HEK293 (cell line): ENCODE measurements around the gene C18orf32.

Source experiments
- KLF1 ChIP-seq: fragments of 450-650 bp; formaldehyde crosslinking; IDR thresholded peaks from 2 replicates; pipeline ENCODE4 v1.5.1; 2016; ENCODE audit warnings: missing biosample characterization, missing genetic modification characterization
- KLF10 ChIP-seq: fragments of 450-650 bp; IDR thresholded peaks from 2 replicates; pipeline ENCODE4 v1.5.1; 2018; ENCODE audit warnings: missing biosample characterization, mild to moderate bottlenecking, missing genetic modification characterization
- SALL2 ChIP-seq: fragments of 450-650 bp; formaldehyde crosslinking; IDR thresholded peaks from 2 replicates; pipeline ENCODE4 v1.5.0; 2017; ENCODE audit warnings: missing biosample characterization, mild to moderate bottlenecking, missing genetic modification characterization, borderline replicate concordance
- SCRT2 ChIP-seq: fragments of 450-650 bp; formaldehyde crosslinking; IDR thresholded peaks from 2 replicates; pipeline ENCODE4 v1.5.1; 2016; ENCODE audit warnings: missing biosample characterization, missing genetic modification characterization
- YY1 ChIP-seq: fragments of 450-650 bp; formaldehyde crosslinking; IDR thresholded peaks from 2 replicates; pipeline ENCODE4 v1.5.1; 2018; ENCODE audit warnings: missing biosample characterization, missing genetic modification characterization
- ZFHX2 ChIP-seq: fragments of 450-650 bp; formaldehyde crosslinking; conservative IDR thresholded peaks from 2 replicates; pipeline ENCODE4 v1.5.1; 2016; ENCODE audit warnings: missing biosample characterization, missing genetic modification characterization
- ZFP41 ChIP-seq: fragments of 450-650 bp; formaldehyde crosslinking; IDR thresholded peaks from 2 replicates; pipeline ENCODE4 v1.5.1; 2016; ENCODE audit warnings: missing biosample characterization, missing genetic modification characterization, borderline replicate concordance
- ZNF114 ChIP-seq: fragments of 450-650 bp; formaldehyde crosslinking; IDR thresholded peaks from 2 replicates; pipeline ENCODE4 v1.5.0; 2017; ENCODE audit warnings: missing biosample characterization, missing genetic modification characterization
- ZNF211 ChIP-seq: fragments of 450-650 bp; formaldehyde crosslinking; IDR thresholded peaks from 2 replicates; pipeline ENCODE4 v1.5.1; 2016; ENCODE audit warnings: low read depth, missing biosample characterization, missing genetic modification characterization
- ZNF311 ChIP-seq: fragments of 450-650 bp; formaldehyde crosslinking; IDR thresholded peaks from 2 replicates; pipeline ENCODE4 v1.5.1; 2017; ENCODE audit warnings: missing biosample characterization, missing genetic modification characterization, borderline replicate concordance
- ZNF324 ChIP-seq: fragments of 450-650 bp; formaldehyde crosslinking; IDR thresholded peaks from 2 replicates; pipeline ENCODE4 v1.5.1; 2016; ENCODE audit warnings: missing biosample characterization, missing genetic modification characterization
- ZNF433 ChIP-seq: fragments of 450-650 bp; formaldehyde crosslinking; IDR thresholded peaks from 2 replicates; pipeline ENCODE4 v1.5.1; 2016; ENCODE audit warnings: missing biosample characterization, missing genetic modification characterization, low read depth
- ZNF530 ChIP-seq: fragments of 450-650 bp; formaldehyde crosslinking; IDR thresholded peaks from 2 replicates; pipeline ENCODE4 v1.5.1; 2016; ENCODE audit warnings: low read depth, missing biosample characterization, missing genetic modification characterization
- ZNF843 ChIP-seq: fragments of 450-650 bp; formaldehyde crosslinking; IDR thresholded peaks from 2 replicates; pipeline ENCODE4 v1.5.1; 2016; ENCODE audit warnings: missing biosample characterization, missing genetic modification characterization
- TF ChIP-seq, protein P1 (sequence below): fragments of 450-650 bp; formaldehyde crosslinking; IDR thresholded peaks from 2 replicates; pipeline ENCODE4 v1.5.1; 2016; ENCODE audit warnings: missing biosample characterization, missing genetic modification characterization
- TF ChIP-seq, protein P2 (sequence below): fragments of 450-650 bp; formaldehyde crosslinking; IDR thresholded peaks from 2 replicates; pipeline ENCODE4 v1.5.1; 2016; ENCODE audit warnings: missing biosample characterization, missing genetic modification characterization
- TF ChIP-seq, protein P3 (sequence below): fragments of 450-650 bp; formaldehyde crosslinking; IDR thresholded peaks from 2 replicates; pipeline ENCODE4 v1.5.1; 2016; ENCODE audit warnings: missing biosample characterization, missing genetic modification characterization
- TF ChIP-seq, protein P4 (sequence below): fragments of 450-650 bp; formaldehyde crosslinking; IDR thresholded peaks from 2 replicates; pipeline ENCODE4 v1.5.1; 2016; ENCODE audit warnings: missing biosample characterization, missing genetic modification characterization
- TF ChIP-seq, protein P5 (sequence below): fragments of 450-650 bp; formaldehyde crosslinking; IDR thresholded peaks from 2 replicates; pipeline ENCODE4 v1.5.1; 2017; ENCODE audit warnings: missing biosample characterization, mild to moderate bottlenecking, missing genetic modification characterization, moderate library complexity
- TF ChIP-seq, protein P6 (sequence below): fragments of 450-650 bp; formaldehyde crosslinking; IDR thresholded peaks from 2 replicates; pipeline ENCODE4 v1.5.1; 2016; ENCODE audit warnings: missing biosample characterization, missing genetic modification characterization, borderline replicate concordance
- TF ChIP-seq, protein P7 (sequence below): fragments of 450-650 bp; formaldehyde crosslinking; IDR thresholded peaks from 2 replicates; pipeline ENCODE4 v1.5.1; 2016; ENCODE audit warnings: missing biosample characterization, missing genetic modification characterization, borderline replicate concordance
- TF ChIP-seq, protein P8 (sequence below): fragments of 450-650 bp; formaldehyde crosslinking; IDR thresholded peaks from 2 replicates; pipeline ENCODE4 v1.5.1; 2016; ENCODE audit warnings: missing biosample characterization, missing genetic modification characterization

C18orf32 gene

DNA sequence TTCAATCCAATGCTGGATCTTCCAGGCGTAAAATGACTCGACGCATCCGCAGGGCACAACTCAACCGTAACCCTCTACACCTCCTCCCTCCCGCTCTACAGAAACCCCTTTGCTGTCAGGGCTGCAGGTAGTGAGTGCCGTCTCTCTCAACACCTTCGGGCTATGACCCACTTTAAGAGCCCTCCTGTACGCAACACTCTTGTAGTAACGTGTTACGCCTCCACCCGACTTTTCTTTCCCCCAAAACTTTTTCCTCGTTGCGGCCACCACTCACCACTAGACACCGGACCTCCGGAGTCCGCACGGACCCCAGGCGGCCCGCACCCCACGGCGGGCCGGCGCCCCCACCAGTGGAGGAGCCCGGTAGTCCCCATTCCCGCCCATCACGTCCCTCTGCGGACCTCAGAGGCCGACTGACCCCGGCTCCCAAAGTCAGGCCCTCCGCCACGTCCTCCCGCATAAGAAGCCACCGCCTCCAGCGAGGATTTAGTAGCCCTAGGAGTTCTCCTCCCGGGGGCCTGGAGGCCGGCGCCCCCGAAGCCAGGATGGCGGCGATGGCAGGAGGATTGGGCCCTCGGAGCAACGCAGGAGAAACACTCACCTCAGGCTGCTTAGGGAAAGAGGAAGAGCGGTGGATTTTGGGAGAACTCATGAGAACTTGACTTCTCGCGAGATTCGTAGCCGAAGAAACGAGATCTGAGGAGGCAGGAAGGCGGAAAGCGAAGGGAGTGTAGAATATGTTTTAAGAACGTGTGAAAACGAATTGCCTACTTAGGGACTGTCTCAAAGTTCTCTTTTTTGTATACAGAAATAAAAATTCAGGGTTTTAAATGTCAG, 5.0 kb upstream of the C18orf32 start, which contains the start of gene RPL17 (continued):
- TF ChIP-seq, protein P1, sequence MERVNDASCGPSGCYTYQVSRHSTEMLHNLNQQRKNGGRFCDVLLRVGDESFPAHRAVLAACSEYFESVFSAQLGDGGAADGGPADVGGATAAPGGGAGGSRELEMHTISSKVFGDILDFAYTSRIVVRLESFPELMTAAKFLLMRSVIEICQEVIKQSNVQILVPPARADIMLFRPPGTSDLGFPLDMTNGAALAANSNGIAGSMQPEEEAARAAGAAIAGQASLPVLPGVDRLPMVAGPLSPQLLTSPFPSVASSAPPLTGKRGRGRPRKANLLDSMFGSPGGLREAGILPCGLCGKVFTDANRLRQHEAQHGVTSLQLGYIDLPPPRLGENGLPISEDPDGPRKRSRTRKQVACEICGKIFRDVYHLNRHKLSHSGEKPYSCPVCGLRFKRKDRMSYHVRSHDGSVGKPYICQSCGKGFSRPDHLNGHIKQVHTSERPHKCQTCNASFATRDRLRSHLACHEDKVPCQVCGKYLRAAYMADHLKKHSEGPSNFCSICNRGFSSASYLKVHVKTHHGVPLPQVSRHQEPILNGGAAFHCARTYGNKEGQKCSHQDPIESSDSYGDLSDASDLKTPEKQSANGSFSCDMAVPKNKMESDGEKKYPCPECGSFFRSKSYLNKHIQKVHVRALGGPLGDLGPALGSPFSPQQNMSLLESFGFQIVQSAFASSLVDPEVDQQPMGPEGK: 0 out of 2 replicates have a peak, but pooled peaks have one; percentile 21
- TF ChIP-seq, protein P2, sequence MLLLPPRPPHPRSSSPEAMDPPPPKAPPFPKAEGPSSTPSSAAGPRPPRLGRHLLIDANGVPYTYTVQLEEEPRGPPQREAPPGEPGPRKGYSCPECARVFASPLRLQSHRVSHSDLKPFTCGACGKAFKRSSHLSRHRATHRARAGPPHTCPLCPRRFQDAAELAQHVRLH (tag by site-specific recombination): 0 out of 2 replicates have a peak, but pooled peaks have one; percentile 36
- TF ChIP-seq, protein P3, sequence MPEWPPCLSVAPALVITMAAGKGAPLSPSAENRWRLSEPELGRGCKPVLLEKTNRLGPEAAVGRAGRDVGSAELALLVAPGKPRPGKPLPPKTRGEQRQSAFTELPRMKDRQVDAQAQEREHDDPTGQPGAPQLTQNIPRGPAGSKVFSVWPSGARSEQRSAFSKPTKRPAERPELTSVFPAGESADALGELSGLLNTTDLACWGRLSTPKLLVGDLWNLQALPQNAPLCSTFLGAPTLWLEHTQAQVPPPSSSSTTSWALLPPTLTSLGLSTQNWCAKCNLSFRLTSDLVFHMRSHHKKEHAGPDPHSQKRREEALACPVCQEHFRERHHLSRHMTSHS (tag by site-specific recombination): no peak
- TF ChIP-seq ZNF311 (tag by site-specific recombination) (no peak), SCRT2 (tag by site-specific recombination) (0 out of 2 replicates have a peak, but pooled peaks have one; percentile 7), ZNF114 (tag by site-specific recombination) (no peak), ZFP41 (tag by site-specific recombination) (peak; percentile 41; the same call in 1 of the 2 replicates), SALL2 (tag by site-specific recombination) (no peak), ZNF211 (no peak), KLF10 (tag by site-specific recombination) (no peak), YY1 (peak; percentile 87), ZNF530 (no peak), KLF1 (tag by site-specific recombination) (no peak), ZFHX2 (tag by site-specific recombination) (no peak), ZNF324 (peak; percentile 55), ZNF843 (tag by site-specific recombination) (0 out of 2 replicates have a peak, but pooled peaks have one; percentile 44), ZNF433 (tag by site-specific recombination) (no peak)
- TF ChIP-seq, protein P4, sequence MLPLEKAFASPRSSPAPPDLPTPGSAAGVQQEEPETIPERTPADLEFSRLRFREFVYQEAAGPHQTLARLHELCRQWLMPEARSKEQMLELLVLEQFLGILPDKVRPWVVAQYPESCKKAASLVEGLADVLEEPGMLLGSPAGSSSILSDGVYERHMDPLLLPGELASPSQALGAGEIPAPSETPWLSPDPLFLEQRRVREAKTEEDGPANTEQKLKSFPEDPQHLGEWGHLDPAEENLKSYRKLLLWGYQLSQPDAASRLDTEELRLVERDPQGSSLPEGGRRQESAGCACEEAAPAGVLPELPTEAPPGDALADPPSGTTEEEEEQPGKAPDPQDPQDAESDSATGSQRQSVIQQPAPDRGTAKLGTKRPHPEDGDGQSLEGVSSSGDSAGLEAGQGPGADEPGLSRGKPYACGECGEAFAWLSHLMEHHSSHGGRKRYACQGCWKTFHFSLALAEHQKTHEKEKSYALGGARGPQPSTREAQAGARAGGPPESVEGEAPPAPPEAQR (tag by site-specific recombination): peak; percentile 78; the same call in 1 of the 2 replicates
- TF ChIP-seq, protein P5, sequence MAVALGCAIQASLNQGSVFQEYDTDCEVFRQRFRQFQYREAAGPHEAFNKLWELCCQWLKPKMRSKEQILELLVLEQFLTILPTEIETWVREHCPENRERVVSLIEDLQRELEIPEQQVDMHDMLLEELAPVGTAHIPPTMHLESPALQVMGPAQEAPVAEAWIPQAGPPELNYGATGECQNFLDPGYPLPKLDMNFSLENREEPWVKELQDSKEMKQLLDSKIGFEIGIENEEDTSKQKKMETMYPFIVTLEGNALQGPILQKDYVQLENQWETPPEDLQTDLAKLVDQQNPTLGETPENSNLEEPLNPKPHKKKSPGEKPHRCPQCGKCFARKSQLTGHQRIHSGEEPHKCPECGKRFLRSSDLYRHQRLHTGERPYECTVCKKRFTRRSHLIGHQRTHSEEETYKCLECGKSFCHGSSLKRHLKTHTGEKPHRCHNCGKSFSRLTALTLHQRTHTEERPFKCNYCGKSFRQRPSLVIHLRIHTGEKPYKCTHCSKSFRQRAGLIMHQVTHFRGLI (tag by site-specific recombination): 0 out of 2 replicates have a peak, but pooled peaks have one; percentile 29
- TF ChIP-seq, protein P6, sequence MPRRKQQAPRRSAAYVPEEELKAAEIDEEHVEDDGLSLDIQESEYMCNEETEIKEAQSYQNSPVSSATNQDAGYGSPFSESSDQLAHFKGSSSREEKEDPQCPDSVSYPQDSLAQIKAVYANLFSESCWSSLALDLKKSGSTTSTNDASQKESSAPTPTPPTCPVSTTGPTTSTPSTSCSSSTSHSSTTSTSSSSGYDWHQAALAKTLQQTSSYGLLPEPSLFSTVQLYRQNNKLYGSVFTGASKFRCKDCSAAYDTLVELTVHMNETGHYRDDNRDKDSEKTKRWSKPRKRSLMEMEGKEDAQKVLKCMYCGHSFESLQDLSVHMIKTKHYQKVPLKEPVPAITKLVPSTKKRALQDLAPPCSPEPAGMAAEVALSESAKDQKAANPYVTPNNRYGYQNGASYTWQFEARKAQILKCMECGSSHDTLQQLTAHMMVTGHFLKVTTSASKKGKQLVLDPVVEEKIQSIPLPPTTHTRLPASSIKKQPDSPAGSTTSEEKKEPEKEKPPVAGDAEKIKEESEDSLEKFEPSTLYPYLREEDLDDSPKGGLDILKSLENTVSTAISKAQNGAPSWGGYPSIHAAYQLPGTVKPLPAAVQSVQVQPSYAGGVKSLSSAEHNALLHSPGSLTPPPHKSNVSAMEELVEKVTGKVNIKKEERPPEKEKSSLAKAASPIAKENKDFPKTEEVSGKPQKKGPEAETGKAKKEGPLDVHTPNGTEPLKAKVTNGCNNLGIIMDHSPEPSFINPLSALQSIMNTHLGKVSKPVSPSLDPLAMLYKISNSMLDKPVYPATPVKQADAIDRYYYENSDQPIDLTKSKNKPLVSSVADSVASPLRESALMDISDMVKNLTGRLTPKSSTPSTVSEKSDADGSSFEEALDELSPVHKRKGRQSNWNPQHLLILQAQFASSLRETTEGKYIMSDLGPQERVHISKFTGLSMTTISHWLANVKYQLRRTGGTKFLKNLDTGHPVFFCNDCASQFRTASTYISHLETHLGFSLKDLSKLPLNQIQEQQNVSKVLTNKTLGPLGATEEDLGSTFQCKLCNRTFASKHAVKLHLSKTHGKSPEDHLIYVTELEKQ: 0 out of 2 replicates have a peak, but pooled peaks have one; percentile 13
- TF ChIP-seq, protein P7, sequence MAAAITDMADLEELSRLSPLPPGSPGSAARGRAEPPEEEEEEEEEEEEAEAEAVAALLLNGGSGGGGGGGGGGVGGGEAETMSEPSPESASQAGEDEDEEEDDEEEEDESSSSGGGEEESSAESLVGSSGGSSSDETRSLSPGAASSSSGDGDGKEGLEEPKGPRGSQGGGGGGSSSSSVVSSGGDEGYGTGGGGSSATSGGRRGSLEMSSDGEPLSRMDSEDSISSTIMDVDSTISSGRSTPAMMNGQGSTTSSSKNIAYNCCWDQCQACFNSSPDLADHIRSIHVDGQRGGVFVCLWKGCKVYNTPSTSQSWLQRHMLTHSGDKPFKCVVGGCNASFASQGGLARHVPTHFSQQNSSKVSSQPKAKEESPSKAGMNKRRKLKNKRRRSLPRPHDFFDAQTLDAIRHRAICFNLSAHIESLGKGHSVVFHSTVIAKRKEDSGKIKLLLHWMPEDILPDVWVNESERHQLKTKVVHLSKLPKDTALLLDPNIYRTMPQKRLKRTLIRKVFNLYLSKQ (tag by site-specific recombination): no peak
- TF ChIP-seq, protein P8, sequence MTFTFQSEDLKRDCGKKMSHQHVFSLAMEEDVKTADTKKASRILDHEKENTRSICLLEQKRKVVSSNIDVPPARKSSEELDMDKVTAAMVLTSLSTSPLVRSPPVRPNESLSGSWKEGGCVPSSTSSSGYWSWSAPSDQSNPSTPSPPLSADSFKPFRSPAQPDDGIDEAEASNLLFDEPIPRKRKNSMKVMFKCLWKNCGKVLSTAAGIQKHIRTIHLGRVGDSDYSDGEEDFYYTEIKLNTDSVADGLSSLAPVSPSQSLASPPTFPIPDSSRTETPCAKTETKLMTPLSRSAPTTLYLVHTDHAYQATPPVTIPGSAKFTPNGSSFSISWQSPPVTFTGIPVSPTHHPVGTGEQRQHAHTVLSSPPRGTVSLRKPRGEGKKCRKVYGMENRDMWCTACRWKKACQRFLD (tag by site-specific recombination): no peak
